ENCODE data around the gene OR8I2.
"Not testable (repeated sequence)": the region's sequence is repeated elsewhere in the genome, so short reads cannot be mapped to it uniquely, and the experiment has no call there.

OR8I2 gene

DNA sequence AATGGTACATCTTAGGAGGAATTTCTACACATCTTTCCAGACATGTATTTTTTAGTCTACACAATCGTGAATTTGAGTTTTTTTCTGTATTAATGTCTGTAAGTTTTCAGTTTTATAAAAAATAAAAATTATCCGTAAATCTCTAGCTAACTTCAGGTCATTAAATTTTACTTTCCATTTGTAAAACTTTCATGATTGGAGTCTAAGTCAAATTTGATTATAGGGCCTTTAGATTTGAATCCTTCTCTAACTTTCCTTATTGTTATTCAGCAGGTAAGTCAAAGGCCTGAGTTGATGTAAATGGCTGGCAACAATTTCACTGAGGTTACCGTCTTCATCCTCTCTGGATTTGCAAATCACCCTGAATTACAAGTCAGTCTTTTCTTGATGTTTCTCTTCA lies at the start of gene OR8I2:
Gene OR8I2 (plus strand): TSS at position 301 of the 400 bp plus-strand sequence. CDS start 0 bp downstream, at position 301.
- no peak for DNase-seq (ENCODE audit: low read depth in 2 of 2, low spot score in 1 of 2)

DNA sequence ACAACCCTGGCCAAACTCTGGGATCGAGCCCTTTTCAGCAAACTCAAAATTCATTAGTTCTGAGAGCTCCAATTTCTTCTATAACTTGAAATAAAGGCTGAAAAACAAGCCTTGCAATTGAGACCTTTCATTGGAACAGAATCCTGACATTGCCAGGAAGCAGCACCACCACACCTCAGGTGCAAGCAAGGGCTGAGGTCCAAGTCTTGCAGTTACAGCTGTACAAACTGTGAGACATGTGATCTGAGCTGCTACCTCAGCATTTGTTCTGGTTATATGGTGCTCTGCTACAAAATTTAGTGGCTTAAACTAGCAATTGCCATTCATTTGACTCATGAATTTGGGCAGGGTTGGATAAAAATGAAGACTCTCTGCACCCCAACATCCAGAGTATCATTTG lies 47.6 kb upstream of the OR8I2 start:
- no peak for DNase-seq (ENCODE audit: low read depth in 2 of 2, low spot score in 1 of 2)

DNA sequence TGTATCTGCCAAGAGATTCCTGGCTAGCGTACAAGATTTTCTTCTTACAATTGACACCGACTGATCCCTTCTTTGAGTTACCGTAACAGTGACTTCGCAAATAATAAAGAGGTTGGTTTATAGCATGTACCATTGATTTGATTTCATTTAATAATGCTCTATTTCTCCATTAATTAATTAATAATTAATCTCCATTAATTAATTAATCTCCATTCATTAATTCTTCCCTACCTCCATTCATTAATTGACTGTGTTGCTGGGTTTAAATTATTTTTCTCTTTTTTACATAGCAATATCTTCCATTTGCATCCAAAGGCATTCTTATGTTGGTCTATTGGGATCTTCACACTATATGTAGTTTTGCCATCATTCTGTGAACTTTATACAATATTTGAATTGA lies 44.6 kb upstream of the OR8I2 start:
- DNase-seq (ENCODE audit: low read depth in 2 of 2, low spot score in 1 of 2) = no peak

DNA sequence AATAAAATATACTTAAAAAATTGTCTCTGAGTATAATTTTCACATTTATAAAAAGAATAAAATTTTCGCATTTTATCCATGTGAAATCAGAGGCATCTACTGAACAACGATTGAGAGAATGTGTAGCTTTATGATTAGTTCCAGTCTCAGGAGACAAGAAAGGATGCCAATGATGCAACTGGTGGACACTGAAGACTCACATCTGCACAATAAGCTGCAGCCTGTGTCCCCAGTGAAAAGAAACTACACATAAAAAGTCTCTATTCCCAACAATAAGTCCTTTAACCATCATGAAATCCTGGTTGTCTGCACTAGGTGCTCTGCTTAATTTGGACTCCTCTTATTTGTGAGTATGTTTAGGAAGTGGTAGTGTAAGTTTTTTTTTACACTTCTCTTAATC lies 43.6 kb upstream of the OR8I2 start:
- DNase-seq (ENCODE audit: low read depth in 2 of 2, low spot score in 1 of 2) = no peak

DNA sequence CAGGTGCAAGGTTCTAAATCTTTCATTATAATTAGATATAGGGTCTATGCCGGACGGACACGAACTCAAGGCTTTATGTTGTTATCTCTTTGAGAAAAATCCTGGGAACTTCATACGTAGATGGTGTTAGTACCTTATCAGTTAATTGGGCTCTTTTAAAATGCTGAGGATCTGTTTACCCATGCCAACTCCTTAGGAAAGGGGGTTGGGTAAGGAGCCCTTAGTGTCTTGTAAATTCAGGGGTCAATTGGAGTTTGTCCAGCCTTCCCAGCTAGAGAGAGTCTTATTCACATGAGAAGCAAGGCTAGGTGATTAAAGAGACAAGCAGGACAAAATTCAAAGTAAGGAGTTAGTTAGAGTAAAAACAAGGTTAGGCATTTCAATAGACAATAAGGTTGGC lies 36.7 kb upstream of the OR8I2 start:
- DNase-seq (ENCODE audit: low read depth in 2 of 2, low spot score in 1 of 2) = not testable (repeated sequence)

DNA sequence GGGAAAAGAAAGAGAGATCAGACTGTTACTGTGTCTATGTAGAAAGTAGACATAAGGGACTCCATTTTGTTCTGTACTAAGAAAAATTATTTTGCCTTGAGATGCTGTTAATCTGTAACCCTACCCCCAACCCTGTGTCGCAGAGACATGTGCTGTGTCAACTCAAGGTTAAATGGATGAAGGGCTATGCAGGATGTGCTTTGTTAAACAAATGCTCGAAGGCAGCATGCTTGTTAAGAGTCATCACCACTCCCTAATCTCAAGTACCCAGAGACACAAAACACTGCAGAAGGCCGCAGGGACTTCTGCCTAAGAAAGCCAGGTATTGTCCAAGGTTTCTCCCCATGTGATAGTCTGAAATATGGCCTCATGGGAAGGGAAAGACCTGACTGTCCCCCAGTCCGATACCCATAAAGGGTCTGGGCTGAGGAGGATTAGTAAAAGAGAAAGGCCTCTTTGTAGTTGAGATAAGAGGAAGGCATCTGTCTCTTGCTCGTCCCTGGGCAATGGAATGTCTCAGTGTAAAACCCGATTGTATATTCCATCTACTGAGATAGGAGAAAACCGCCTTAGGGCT lies 35.4 kb upstream of the OR8I2 start:
- not testable (repeated sequence) for DNase-seq (ENCODE audit: low read depth in 2 of 2, low spot score in 1 of 2)

DNA sequence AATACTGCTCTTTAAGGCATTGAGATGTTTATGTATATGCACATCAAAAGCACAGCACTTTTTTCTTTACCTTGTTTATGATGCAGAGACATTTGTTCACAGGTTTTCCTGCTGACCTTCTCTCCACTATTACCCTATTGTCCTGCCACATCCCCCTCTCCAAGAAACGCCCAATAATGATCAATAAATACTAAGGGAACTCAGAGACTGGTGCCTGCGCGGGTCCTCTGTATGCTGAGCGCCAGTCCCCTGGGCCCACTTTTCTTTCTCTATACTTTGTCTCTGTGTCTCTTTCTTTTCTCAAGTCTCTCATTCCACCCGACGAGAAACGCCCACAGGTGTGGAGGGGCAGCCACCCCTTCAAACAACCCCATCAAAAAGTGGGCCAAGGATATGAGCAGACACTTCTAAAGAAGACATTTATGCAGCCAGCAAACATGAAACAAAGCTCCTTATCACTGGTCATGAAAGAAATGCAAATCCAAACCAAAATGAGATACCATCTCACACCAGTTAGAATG lies 34.8 kb upstream of the OR8I2 start:
- DNase-seq (ENCODE audit: low read depth in 2 of 2, low spot score in 1 of 2) = not testable (repeated sequence)

DNA sequence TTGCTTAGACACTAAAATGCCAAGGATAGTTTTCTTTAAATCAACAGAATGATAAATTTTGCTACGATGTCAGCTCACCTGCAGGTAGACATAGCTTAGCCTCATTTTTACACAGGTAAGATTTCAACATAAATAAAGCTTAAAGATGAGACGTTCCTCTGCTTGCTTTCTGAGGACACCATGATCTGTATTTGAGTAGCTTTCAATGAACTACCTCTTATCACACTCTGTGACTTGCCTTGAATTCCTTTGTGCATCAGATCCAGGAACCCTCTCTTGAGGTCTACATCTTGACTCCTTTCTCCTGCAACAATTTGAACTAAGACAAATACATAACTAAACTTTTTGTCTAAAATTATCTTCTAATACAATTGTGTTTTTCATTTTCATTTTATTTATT lies 26.1 kb upstream of the OR8I2 start:
- DNase-seq (ENCODE audit: low read depth in 2 of 2, low spot score in 1 of 2) = no peak

DNA sequence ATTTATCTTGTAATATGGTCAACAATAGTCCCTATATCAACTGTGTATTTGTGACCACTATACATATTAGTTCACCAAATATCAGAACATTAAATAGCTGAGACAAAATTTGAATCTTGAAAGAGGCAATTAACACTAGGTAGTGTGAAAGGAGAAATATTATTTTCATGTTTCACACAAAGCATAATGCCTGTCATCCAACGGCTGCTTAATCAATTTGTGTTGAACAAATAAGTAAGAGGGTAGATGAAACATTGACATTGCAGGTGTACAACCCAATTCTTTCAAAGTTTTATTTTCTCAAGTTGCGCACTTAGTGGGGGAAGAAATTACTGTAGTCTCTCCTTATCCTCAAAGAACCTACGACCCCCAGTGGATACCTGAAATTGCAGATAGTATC lies 3.4 kb upstream of the OR8I2 start:
- DNase-seq (ENCODE audit: low read depth in 2 of 2, low spot score in 1 of 2) = no peak

DNA sequence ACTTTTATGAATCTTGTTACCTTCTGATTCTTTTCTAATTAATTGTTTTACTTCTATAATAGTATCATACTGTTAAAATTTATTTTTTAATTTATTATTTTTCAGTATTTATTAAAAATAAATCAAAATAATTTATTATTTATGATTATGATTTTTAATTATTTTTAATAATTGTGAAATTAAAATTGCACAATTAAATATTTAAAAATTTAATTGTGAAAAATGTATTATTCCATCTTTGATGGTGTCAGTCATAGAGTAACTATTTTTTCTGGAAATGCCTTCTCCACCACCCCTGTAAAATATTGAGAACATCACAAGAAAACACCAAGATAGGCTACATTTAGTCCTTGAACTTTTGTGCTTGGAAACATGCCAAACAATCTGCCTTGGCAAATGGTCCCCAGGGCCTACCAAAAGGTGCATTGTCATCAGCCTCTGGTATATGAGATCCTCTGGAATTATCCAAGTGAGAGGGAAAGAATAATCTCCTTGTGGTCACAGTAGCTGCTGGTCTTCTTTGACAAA lies 10.2 kb downstream of the OR8I2 start, which contains the start of gene OR8H2:
Gene OR8H2 (plus strand): TSS at position 478 of the 528 bp plus-strand sequence. CDS start 1,356 bp downstream, outside the sequence.
- no peak for DNase-seq (ENCODE audit: low read depth in 2 of 2, low spot score in 1 of 2)

DNA sequence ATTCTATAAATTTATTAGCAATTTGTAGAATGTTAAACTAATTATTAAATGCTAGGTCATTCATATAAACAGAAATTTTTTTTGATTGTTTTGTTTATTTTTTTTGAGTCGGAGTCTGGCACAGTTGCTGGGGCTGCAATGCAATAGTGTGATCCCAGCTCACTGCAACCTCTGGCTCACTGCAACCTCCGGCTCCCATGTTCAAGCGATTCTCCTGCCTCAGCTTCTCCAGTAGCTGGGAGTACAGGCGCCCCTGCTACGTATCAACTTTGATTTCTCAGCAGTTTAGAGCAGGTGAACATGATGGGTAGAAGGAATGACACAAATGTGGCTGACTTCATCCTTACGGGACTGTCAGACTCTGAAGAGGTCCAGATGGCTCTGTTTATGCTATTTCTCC lies 29.0 kb downstream of the OR8I2 start, which contains the start of gene OR8H3:
Gene OR8H3 (plus strand): TSS at position 301 of the 400 bp plus-strand sequence. CDS start 0 bp downstream, at position 301.
- DNase-seq (ENCODE audit: low read depth in 2 of 2, low spot score in 1 of 2) = no peak

DNA sequence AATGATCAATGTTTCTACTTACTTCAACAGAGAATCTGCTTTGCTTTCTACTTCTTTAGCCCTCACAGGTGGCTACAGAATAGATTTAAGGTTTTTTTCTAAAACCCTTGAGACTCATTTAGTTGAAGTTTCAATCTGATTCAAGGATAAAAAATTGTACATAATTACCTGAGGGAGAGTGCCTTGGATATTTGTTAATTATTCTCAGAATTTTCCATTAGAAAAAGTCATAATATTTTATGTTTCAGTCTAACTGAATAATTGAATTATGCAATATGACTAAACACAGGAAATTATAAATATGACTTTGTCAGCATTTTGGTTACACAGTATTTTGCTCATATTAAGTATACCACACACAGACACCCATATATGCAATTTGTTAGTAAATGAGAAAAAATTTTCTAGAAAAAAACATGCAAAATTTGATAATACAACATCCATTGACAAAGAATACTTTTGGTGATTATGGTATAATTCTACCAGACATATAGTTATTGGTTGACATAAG lies 47.1 kb downstream of the OR8I2 start, which contains the start of gene OR8J3:
Gene OR8J3 (minus strand): TSS at position 51 of the 511 bp plus-strand sequence. CDS start 2,483 bp downstream, outside the sequence.
- DNase-seq (ENCODE audit: low read depth in 2 of 2, low spot score in 1 of 2) = no peak

DNA sequence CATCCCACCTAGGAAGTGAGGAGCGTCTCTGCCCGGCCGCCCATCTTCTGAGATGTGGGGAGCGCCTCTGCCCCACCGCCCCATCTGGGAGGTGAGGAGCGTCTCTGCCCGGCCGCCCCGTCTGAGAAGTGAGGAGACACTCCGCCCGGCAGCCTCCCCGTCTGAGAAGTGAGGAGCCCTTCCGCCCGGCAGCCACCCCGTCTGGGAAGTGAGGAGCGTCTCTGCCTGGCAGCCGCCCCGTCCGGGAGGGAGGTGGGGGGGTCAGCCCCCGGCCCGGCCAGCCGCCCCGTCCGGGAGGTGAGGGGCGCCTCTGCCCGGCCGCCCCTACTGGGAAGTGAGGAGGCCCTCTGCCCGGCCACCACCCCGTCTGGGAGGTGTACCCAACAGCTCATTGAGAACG lies 50.6 kb downstream of the OR8I2 start:
- not testable (repeated sequence) for DNase-seq (ENCODE audit: low read depth in 2 of 2, low spot score in 1 of 2)

Measured in stimulated activated CD8-positive, alpha-beta memory T cell treated with anti-CD3 and anti-CD28 coated beads, Interleukin-4, amount 100 ng/mL, for 1 hour (primary cell).